SK-N-SH treated with all-trans-retinoic acid at 6 μM for 48 hours (cell line): ENCODE results near the gene PHLDA1.
A peak's percentile ranks its signal among the peaks of the same experiment; 100 is the strongest.

Source experiments
- ATAC-seq: fragments of 200-7000 bp; cut with Tn5 transposase; 3 replicates; pipeline ENCODE4 v1.9.1; 2020; ENCODE audit warnings: mild to moderate bottlenecking, moderate library complexity
- ARNTL ChIP-seq: fragments of 450-650 bp; formaldehyde crosslinking; IDR thresholded peaks from 2 replicates; pipeline ENCODE4 v1.5.0; 2020; ENCODE audit warnings: low read depth, mild to moderate bottlenecking, moderate library complexity, borderline replicate concordance
- CSRNP3 ChIP-seq: fragments of 250-450 bp; sonication (Bioruptor Pico); IDR thresholded peaks from 2 replicates; pipeline ENCODE4 v1.5.1; 2021; ENCODE audit warnings: mild to moderate bottlenecking, moderate library complexity
- GLIS3 ChIP-seq: fragments of 250-450 bp; sonication (Bioruptor Pico); IDR thresholded peaks from 2 replicates; pipeline ENCODE4 v1.5.0; 2020; ENCODE audit warnings: mild to moderate bottlenecking, moderate library complexity
- ISL1 ChIP-seq: fragments of 250-450 bp; sonication (Bioruptor Pico); IDR thresholded peaks from 2 replicates; pipeline ENCODE4 v2.1.2; 2022; ENCODE audit warnings: mild to moderate bottlenecking, moderate library complexity
- PATZ1 ChIP-seq: fragments of 250-450 bp; sonication (Bioruptor Pico); IDR thresholded peaks from 2 replicates; pipeline ENCODE4 v1.8.0; 2020; ENCODE audit warnings: mild to moderate bottlenecking, moderate library complexity, borderline replicate concordance
- POU6F1 ChIP-seq: fragments of 250-450 bp; sonication (Bioruptor Pico); IDR thresholded peaks from 2 replicates; pipeline ENCODE4 v1.8.0; 2021; ENCODE audit warnings: low read depth, mild to moderate bottlenecking, moderate library complexity, borderline replicate concordance
- PPARA ChIP-seq: fragments of 250-450 bp; sonication (Bioruptor Pico); IDR thresholded peaks from 2 replicates; pipeline ENCODE4 v1.5.0; 2020; ENCODE audit warnings: mild to moderate bottlenecking, borderline replicate concordance
- RARB ChIP-seq: fragments of 250-450 bp; sonication (Bioruptor Pico); IDR thresholded peaks from 2 replicates; pipeline ENCODE4 v1.8.0; 2021; ENCODE audit warnings: mild to moderate bottlenecking, moderate library complexity
- SNAI2 ChIP-seq: fragments of 250-450 bp; sonication (Bioruptor Pico); IDR thresholded peaks from 2 replicates; pipeline ENCODE4 v1.5.0; 2020; ENCODE audit warnings: mild to moderate bottlenecking, moderate library complexity
- TOX ChIP-seq: fragments of 250-450 bp; sonication (Bioruptor Pico); IDR thresholded peaks from 2 replicates; pipeline ENCODE4 v1.8.0; 2021; ENCODE audit warnings: mild to moderate bottlenecking, moderate library complexity, borderline replicate concordance
- ZC3H10 ChIP-seq: fragments of 250-450 bp; sonication (Bioruptor Pico); IDR thresholded peaks from 2 replicates; pipeline ENCODE4 v1.5.1; 2021; ENCODE audit warnings: mild to moderate bottlenecking, moderate library complexity
- ZFP3 ChIP-seq: fragments of 250-450 bp; sonication (Bioruptor Pico); IDR thresholded peaks from 2 replicates; pipeline ENCODE4 v1.5.0; 2020; ENCODE audit warnings: mild to moderate bottlenecking, moderate library complexity
- ZFP30 ChIP-seq: fragments of 450-650 bp; formaldehyde crosslinking; IDR thresholded peaks from 2 replicates; pipeline ENCODE4 v1.5.0; 2022; ENCODE audit warnings: mild to moderate bottlenecking, moderate library complexity
- ZNF565 ChIP-seq: fragments of 450-650 bp; formaldehyde crosslinking; conservative IDR thresholded peaks from 2 replicates; pipeline ENCODE4 v1.5.0; 2020; ENCODE audit warnings: low read depth, mild to moderate bottlenecking, moderate library complexity
- ZNF70 ChIP-seq: fragments of 450-650 bp; formaldehyde crosslinking; IDR thresholded peaks from 2 replicates; pipeline ENCODE4 v1.5.0; 2020; ENCODE audit warnings: mild to moderate bottlenecking, moderate library complexity
- TF ChIP-seq, protein P1 (sequence below): fragments of 250-450 bp; sonication (Bioruptor Pico); IDR thresholded peaks from 2 replicates; pipeline ENCODE4 v1.5.1; 2020; ENCODE audit warnings: low read depth, mild to moderate bottlenecking, moderate library complexity
- TF ChIP-seq, protein P2 (sequence below): fragments of 250-450 bp; sonication (Bioruptor Pico); IDR thresholded peaks from 2 replicates; pipeline ENCODE4 v1.5.0; 2020; ENCODE audit warnings: mild to moderate bottlenecking, moderate library complexity

The PHLDA1 gene

GRCh38 chr12:76023069-76023690 lies 8.4 kb downstream of the PHLDA1 start:
- no peak for TF ChIP-seq ZC3H10 (CRISPR knock-in tag)
- no peak for TF ChIP-seq GLIS3
- no peak for TF ChIP-seq ZFP3
- TF ChIP-seq CSRNP3, result no peak
- TF ChIP-seq, protein P1, sequence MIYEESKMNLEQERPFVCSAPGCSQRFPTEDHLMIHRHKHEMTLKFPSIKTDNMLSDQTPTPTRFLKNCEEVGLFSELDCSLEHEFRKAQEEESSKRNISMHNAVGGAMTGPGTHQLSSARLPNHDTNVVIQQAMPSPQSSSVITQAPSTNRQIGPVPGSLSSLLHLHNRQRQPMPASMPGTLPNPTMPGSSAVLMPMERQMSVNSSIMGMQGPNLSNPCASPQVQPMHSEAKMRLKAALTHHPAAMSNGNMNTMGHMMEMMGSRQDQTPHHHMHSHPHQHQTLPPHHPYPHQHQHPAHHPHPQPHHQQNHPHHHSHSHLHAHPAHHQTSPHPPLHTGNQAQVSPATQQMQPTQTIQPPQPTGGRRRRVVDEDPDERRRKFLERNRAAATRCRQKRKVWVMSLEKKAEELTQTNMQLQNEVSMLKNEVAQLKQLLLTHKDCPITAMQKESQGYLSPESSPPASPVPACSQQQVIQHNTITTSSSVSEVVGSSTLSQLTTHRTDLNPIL (CRISPR knock-in tag), result no peak
- TF ChIP-seq ARNTL (CRISPR knock-in tag), result no peak
- no peak for TF ChIP-seq ZNF70 (CRISPR knock-in tag)
- no peak for TF ChIP-seq ZFP30 (CRISPR knock-in tag)
- no peak for TF ChIP-seq PPARA (CRISPR knock-in tag)
- TF ChIP-seq SNAI2 (CRISPR knock-in tag), result no peak
- no peak for TF ChIP-seq POU6F1 (CRISPR knock-in tag)
- TF ChIP-seq RARB (CRISPR knock-in tag), result no peak
- no peak for TF ChIP-seq TOX
- TF ChIP-seq, protein P2, sequence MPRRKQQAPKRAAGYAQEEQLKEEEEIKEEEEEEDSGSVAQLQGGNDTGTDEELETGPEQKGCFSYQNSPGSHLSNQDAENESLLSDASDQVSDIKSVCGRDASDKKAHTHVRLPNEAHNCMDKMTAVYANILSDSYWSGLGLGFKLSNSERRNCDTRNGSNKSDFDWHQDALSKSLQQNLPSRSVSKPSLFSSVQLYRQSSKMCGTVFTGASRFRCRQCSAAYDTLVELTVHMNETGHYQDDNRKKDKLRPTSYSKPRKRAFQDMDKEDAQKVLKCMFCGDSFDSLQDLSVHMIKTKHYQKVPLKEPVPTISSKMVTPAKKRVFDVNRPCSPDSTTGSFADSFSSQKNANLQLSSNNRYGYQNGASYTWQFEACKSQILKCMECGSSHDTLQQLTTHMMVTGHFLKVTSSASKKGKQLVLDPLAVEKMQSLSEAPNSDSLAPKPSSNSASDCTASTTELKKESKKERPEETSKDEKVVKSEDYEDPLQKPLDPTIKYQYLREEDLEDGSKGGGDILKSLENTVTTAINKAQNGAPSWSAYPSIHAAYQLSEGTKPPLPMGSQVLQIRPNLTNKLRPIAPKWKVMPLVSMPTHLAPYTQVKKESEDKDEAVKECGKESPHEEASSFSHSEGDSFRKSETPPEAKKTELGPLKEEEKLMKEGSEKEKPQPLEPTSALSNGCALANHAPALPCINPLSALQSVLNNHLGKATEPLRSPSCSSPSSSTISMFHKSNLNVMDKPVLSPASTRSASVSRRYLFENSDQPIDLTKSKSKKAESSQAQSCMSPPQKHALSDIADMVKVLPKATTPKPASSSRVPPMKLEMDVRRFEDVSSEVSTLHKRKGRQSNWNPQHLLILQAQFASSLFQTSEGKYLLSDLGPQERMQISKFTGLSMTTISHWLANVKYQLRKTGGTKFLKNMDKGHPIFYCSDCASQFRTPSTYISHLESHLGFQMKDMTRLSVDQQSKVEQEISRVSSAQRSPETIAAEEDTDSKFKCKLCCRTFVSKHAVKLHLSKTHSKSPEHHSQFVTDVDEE (CRISPR knock-in tag), result no peak
- TF ChIP-seq ZNF565 (CRISPR knock-in tag), result no peak

GRCh38 chr12:76022506-76022905 lies 9.1 kb downstream of the PHLDA1 start:
- no peak for ATAC-seq
- no peak for TF ChIP-seq TOX

More at GRCh38 chr12:76023069-76023690, 8.4 kb downstream of the PHLDA1 start:
- peak; percentile 1; the same call in 2 of the 3 replicates for ATAC-seq

- peak; percentile 65 for ATAC-seq
- TF ChIP-seq ISL1 (CRISPR knock-in tag) (peak; percentile 12; the same call in 1 of the 2 replicates), TOX (0 out of 2 replicates have a peak, but pooled peaks have one; percentile 33), ZC3H10 (CRISPR knock-in tag) (0 out of 2 replicates have a peak, but pooled peaks have one; percentile 53), PATZ1 (CRISPR knock-in tag) (peak; percentile 84; the same call in 1 of the 2 replicates)
- TF ChIP-seq, protein P1 (CRISPR knock-in tag), result no peak
- TF ChIP-seq, all 23 proteins: peak for 4
Observed at GRCh38 chr12:76020731-76021672, 10.6 kb downstream of the PHLDA1 start.
